Measurements from ENCODE around the gene ASPG. TPM values are rescaled to one million over a fixed set of nuclear protein-coding genes. Genes with fewer than 3 reads are reported as not detected.
A peak's percentile ranks its signal among the peaks of the same experiment; 100 is the strongest.

Gene ASPG
- polyA plus RNA-seq, 3 donors, result 0.01 TPM; not detected in 2

DNA sequence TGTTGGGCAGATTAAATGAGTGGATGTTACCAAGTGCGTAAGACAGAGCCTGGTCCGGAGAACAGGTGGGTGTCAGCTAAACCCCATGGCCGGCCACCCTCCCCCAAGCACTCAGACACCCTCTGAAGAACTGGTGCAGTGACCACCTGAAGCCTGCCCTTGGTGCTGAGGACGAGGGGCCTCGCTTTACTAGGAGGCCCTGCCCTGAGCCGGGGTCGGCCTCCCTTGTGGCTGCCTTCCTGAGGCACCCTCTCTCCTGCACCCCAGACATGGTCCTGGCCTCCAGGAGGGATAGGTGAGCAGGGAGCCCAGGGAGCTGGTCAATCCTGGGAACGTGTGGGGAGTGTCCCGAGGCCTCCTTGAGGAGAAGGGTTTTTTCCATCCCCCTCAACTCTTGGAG is 48.0 kb downstream of the ASPG start:
- H3K9me3 ChIP-seq (replicated peaks in 1 of 2; ENCODE audit: control insufficient read depth in 1 of 2, insufficient read depth in 1 of 2, low read length in 2 of 2), result peaks cover 11 to 12% of the 10 kb centered on the region in 2 donors
- H3K4me1 ChIP-seq (ENCODE audit: control insufficient read depth in 1 of 2, insufficient read depth in 2 of 2, low read length in 2 of 2), result peaks cover 8 to 15% of the 10 kb centered on the region in 2 donors
- H3K36me3 Mint-ChIP-seq, result no peaks in the 10 kb centered on the region
- H2AFZ ChIP-seq (ENCODE audit: insufficient read depth, low read depth, low read length, poor library complexity, severe bottlenecking), result no peak overlapping the region
- 100% methylated on average over 2 of the region's 9 CpGs for WGBS (ENCODE audit: insufficient coverage)
- no peak for DNase-seq
- no peak overlapping the region for H3K27ac ChIP-seq (ENCODE audit: low read depth in 1 of 2, low read length in 2 of 2)
- H3K4me3 Mint-ChIP-seq, result peak overlapping the region in 1 of 2 donors; percentile 32
- H4K20me1 ChIP-seq (ENCODE audit: insufficient read depth, low read length), result no peaks in the 10 kb centered on the region
- H3K79me2 ChIP-seq (ENCODE audit: insufficient read depth, low read length), result no peaks in the 10 kb centered on the region
- H3K36me3 ChIP-seq (replicated peaks in 1 of 2; ENCODE audit: control insufficient read depth in 1 of 2, insufficient read depth in 2 of 2, low read length in 2 of 2), result no peaks in the 10 kb centered on the region
- H3K4me1 Mint-ChIP-seq, result peaks cover 11% of the 10 kb centered on the region
- TF ChIP-seq, protein P1, sequence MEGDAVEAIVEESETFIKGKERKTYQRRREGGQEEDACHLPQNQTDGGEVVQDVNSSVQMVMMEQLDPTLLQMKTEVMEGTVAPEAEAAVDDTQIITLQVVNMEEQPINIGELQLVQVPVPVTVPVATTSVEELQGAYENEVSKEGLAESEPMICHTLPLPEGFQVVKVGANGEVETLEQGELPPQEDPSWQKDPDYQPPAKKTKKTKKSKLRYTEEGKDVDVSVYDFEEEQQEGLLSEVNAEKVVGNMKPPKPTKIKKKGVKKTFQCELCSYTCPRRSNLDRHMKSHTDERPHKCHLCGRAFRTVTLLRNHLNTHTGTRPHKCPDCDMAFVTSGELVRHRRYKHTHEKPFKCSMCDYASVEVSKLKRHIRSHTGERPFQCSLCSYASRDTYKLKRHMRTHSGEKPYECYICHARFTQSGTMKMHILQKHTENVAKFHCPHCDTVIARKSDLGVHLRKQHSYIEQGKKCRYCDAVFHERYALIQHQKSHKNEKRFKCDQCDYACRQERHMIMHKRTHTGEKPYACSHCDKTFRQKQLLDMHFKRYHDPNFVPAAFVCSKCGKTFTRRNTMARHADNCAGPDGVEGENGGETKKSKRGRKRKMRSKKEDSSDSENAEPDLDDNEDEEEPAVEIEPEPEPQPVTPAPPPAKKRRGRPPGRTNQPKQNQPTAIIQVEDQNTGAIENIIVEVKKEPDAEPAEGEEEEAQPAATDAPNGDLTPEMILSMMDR (IDR thresholded peaks at IDR 0.05), result no peak
- intact Hi-C loops (cut with micrococcal nuclease), result loop anchor here in 1 of 2 donors (10.0 kb wide), 2 partner anchors 511 to 871 kb away; no protein-coding TSS in a partner anchor
- H3K27ac Mint-ChIP-seq, result no peak overlapping the region
- peaks cover 9 to 36% of the 10 kb centered on the region in 2 donors for H3K27me3 ChIP-seq (ENCODE audit: control insufficient read depth in 2 of 2, insufficient read depth in 2 of 2, low read length in 2 of 2)
- no peak overlapping the region for H3K4me2 ChIP-seq (replicated peaks; ENCODE audit: extremely low read depth, low read length, poor library complexity, severe bottlenecking)
- H3K4me3 ChIP-seq (replicated peaks in 1 of 3; ENCODE audit: low read depth in 2 of 3, low read length in 3 of 3), result no peak overlapping the region
- peaks cover 43 to 65% (median 59%) of the 10 kb centered on the region in 3 donors for H3K27me3 Mint-ChIP-seq (ENCODE audit: low read depth in 3 of 3)
- H3K9ac ChIP-seq (ENCODE audit: insufficient read depth, low read length, poor library complexity, severe bottlenecking), result no peak overlapping the region
- peaks cover 8 to 30% (median 14%) of the 10 kb centered on the region in 7 donors for H3K9me3 Mint-ChIP-seq

DNA sequence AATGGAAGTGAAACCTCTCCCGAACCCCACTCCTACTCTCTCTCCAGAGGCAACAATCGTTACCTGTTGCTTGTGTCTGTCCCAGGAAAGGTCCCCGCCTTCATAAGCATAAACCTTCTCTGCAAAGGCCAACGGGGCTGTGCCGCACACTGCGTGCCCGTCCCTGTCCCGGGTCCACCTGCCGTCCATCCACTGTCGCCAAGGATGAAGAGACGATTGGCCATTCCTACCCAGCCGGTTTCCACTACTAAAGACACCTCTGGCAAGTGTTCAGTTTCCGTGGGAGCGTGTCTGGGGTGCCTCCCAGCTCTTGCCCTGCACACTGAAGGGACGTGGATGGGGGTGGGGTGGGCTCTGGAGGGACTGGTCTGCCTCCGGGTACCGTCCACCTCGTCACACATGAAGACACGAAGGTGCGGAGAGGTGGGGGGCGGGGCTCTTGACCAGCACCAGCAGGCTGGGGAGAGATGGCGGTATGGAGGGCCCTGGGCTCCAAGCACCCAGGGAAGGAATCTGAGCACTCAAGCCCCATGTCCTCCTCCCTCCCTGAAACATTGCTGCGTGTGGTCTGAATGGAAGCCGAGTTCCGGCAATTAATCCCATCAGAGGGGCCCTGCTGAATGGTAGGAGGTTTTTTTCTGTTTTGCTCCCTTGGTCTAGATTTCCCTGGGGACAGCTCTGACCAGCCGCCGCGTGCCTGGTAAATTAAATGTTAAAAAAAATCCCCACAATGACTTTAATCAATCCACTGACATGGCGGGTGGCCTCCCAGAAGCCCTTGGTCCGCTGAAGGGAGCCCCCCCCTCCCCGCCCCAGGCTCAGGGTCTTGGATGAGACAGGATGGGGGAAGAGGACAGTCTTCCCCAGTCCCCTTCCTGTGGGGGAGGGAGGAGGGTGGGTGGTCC is 48.8 kb downstream of the ASPG start:
- Mint-ChIP-seq H3K4me1 (peaks cover 11% of the 10 kb centered on the region), H3K4me3 (peak overlapping the region in 1 of 2 donors; percentile 82), H3K27me3 (ENCODE audit: low read depth in 3 of 3) (peaks cover 44 to 68% (median 59%) of the 10 kb centered on the region in 3 donors), H3K9me3 (peaks cover 6 to 30% (median 12%) of the 10 kb centered on the region in 7 donors), H3K27ac (peak overlapping the region in 1 of 7 donors; percentile 66), H3K36me3 (no peaks in the 10 kb centered on the region)
- H3K79me2 ChIP-seq (ENCODE audit: insufficient read depth, low read length), result no peaks in the 10 kb centered on the region
- 73% methylated on average over 18 of the region's 31 CpGs for WGBS (ENCODE audit: insufficient coverage)
- no peak for DNase-seq
- H2AFZ ChIP-seq (ENCODE audit: insufficient read depth, low read depth, low read length, poor library complexity, severe bottlenecking), result no peak overlapping the region
- H3K9me3 ChIP-seq (replicated peaks in 1 of 2; ENCODE audit: control insufficient read depth in 1 of 2, insufficient read depth in 1 of 2, low read length in 2 of 2), result peaks cover 10 to 15% of the 10 kb centered on the region in 2 donors
- intact Hi-C loops (cut with micrococcal nuclease), result loop anchor here in 1 of 2 donors (10.0 kb wide), 2 partner anchors 510 to 870 kb away; no protein-coding TSS in a partner anchor
- TF ChIP-seq, protein P1 (IDR thresholded peaks at IDR 0.05), result no peak
- no peaks in the 10 kb centered on the region for H4K20me1 ChIP-seq (ENCODE audit: insufficient read depth, low read length)
- H3K4me3 ChIP-seq (replicated peaks in 1 of 3; ENCODE audit: low read depth in 2 of 3, low read length in 3 of 3), result no peak overlapping the region
- no peak overlapping the region for H3K27ac ChIP-seq (ENCODE audit: low read depth in 1 of 2, low read length in 2 of 2)
- peaks cover 12 to 39% of the 10 kb centered on the region in 2 donors for H3K27me3 ChIP-seq (ENCODE audit: control insufficient read depth in 2 of 2, insufficient read depth in 2 of 2, low read length in 2 of 2)
- H3K36me3 ChIP-seq (replicated peaks in 1 of 2; ENCODE audit: control insufficient read depth in 1 of 2, insufficient read depth in 2 of 2, low read length in 2 of 2), result no peaks in the 10 kb centered on the region
- H3K9ac ChIP-seq (ENCODE audit: insufficient read depth, low read length, poor library complexity, severe bottlenecking), result no peak overlapping the region
- peaks cover 8 to 15% of the 10 kb centered on the region in 2 donors for H3K4me1 ChIP-seq (ENCODE audit: control insufficient read depth in 1 of 2, insufficient read depth in 2 of 2, low read length in 2 of 2)
- no peak overlapping the region for H3K4me2 ChIP-seq (replicated peaks; ENCODE audit: extremely low read depth, low read length, poor library complexity, severe bottlenecking)

Data from CD14-positive monocyte (primary cell).